Measurements from ENCODE around the gene ST3GAL3.

DNA sequence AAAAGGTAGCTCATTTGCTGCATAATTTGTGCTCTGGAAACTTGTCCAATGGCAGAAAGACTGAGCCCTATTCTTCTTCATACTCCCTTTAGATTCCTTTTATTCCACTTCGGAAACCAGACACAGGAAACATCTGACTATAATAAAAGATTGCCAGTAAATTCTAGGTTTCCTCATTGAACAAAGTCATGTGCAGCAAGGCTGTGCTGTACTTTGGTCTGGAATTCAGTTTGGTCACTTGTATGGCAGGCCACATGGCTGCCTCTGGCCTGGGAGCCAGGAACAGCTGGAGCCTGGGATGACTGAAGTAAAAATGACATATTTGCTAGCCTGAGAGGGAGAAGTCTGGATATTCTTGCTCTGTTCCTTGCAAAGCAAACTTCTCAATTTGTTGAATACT is 79.6 kb downstream of the ST3GAL3 start:
- TF ChIP-seq, protein P1, sequence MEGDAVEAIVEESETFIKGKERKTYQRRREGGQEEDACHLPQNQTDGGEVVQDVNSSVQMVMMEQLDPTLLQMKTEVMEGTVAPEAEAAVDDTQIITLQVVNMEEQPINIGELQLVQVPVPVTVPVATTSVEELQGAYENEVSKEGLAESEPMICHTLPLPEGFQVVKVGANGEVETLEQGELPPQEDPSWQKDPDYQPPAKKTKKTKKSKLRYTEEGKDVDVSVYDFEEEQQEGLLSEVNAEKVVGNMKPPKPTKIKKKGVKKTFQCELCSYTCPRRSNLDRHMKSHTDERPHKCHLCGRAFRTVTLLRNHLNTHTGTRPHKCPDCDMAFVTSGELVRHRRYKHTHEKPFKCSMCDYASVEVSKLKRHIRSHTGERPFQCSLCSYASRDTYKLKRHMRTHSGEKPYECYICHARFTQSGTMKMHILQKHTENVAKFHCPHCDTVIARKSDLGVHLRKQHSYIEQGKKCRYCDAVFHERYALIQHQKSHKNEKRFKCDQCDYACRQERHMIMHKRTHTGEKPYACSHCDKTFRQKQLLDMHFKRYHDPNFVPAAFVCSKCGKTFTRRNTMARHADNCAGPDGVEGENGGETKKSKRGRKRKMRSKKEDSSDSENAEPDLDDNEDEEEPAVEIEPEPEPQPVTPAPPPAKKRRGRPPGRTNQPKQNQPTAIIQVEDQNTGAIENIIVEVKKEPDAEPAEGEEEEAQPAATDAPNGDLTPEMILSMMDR (IDR thresholded peaks at IDR 0.05; ENCODE audit: borderline replicate concordance, extremely low read depth, low read length, poor library complexity, severe bottlenecking), result no peak
- no peak for TF ChIP-seq EZH2 (IDR thresholded peaks at IDR 0.05; ENCODE audit: borderline replicate concordance, low read depth, low read length, severe bottlenecking)

All from DND-41 (cell line).